Astrocyte of the cerebellum (primary cell): ENCODE data around the gene ALS2CL.

Source experiments
- DNase-seq: peaks from one replicate; pipeline ENCODE4 v3.0.0-alpha.2; 2011; ENCODE audit warnings: low read depth
- H3K4me3 ChIP-seq: 2 replicates; pipeline ENCODE4 v1.5.1; 2011; ENCODE audit warnings: mild to moderate bottlenecking, low read depth, low read length, moderate library complexity
- CTCF ChIP-seq: IDR thresholded peaks from 2 replicates; pipeline ENCODE4 v1.5.1; 2012; ENCODE audit warnings: low read length, low read depth, moderate library complexity, mild to moderate bottlenecking; ENCODE audit errors: missing control alignments
- in situ Hi-C: cut with HindIII; loops from 2 replicates; pipeline ENCODE4 v1.10.0; 2017; ENCODE audit warnings: low sequenced_read_pairs

The ALS2CL gene

GRCh38 chr3:46715507-46716175 is 22.2 kb upstream of the ALS2CL start:
- in situ Hi-C loops, result no loop called here

GRCh38 chr3:46714728-46715506 is 21.4 kb upstream of the ALS2CL start:
- no peak overlapping the region for H3K4me3 ChIP-seq
- in situ Hi-C loops, result no loop called here
- no peak for DNase-seq
- TF ChIP-seq CTCF, result no peak

More at GRCh38 chr3:46715507-46716175, 22.2 kb upstream of the ALS2CL start:
- no peak for DNase-seq
- no peak for TF ChIP-seq CTCF
- H3K4me3 ChIP-seq, result no peak overlapping the region

- no peak for TF ChIP-seq CTCF
- no peak overlapping the region for H3K4me3 ChIP-seq
- in situ Hi-C loops, result no loop called here
- DNase-seq, result no peak
Observed at GRCh38 chr3:46713898-46714552, 20.5 kb upstream of the ALS2CL start.

- no peak for DNase-seq
- in situ Hi-C loops, result no loop called here
- H3K4me3 ChIP-seq, result no peak overlapping the region
- no peak for TF ChIP-seq CTCF
Observed at GRCh38 chr3:46713050-46713897, 19.8 kb upstream of the ALS2CL start.

GRCh38 chr3:46712191-46713049 is 18.9 kb upstream of the ALS2CL start:
- TF ChIP-seq CTCF, result no peak
- H3K4me3 ChIP-seq, result no peak overlapping the region
- DNase-seq, result no peak
- in situ Hi-C loops, result no loop called here
